DND-41 (cell line): ENCODE measurements around the gene STEAP4.

Source experiments
- ATAC-seq: fragments of 200-7000 bp; cut with Tn5 transposase; 3 replicates; pipeline ENCODE4 v1.9.1; 2021; ENCODE audit warnings: low read depth; ENCODE audit not compliant: insufficient read depth
- DNase-seq: peaks from one replicate; pipeline ENCODE4 v3.0.0-alpha.2; 2020
- H2AFZ ChIP-seq: 2 replicates; pipeline ENCODE4 v1.6.0; 2012; ENCODE audit warnings: low read depth, low read length
- H3K27ac ChIP-seq: 2 replicates; pipeline ENCODE4 v1.5.1; 2012; ENCODE audit warnings: low read length, inconsistent platforms
- H3K27me3 ChIP-seq: fragments of 200-600 bp; sonication (generic); 2 replicates; pipeline ENCODE4 v1.6.0; 2012; ENCODE audit warnings: low read length, mild to moderate bottlenecking, inconsistent platforms; ENCODE audit not compliant: insufficient read depth, poor library complexity
- H3K36me3 ChIP-seq: 2 replicates; pipeline ENCODE4 v1.5.1; 2012; ENCODE audit warnings: low read length, inconsistent platforms; ENCODE audit not compliant: insufficient read depth
- H3K4me1 ChIP-seq: 2 replicates; pipeline ENCODE4 v1.5.1; 2012; ENCODE audit warnings: mild to moderate bottlenecking, low read length; ENCODE audit not compliant: insufficient read depth
- H3K4me2 ChIP-seq: 2 replicates; pipeline ENCODE4 v1.6.0; 2012; ENCODE audit warnings: mild to moderate bottlenecking, moderate library complexity, low read length, inconsistent platforms; ENCODE audit not compliant: insufficient read depth
- H3K4me3 ChIP-seq, 2 experiments: fragments of 200-600 bp in 1 of 2; shearing (Covaris generic) in 1 of 2; 2 replicates each; pipeline ENCODE4 v1.5.1; 2012 to 2016; ENCODE audit warnings: inconsistent platforms in 2 of 2, low read length in 2 of 2, mild to moderate bottlenecking in 2 of 2, low read depth in 1 of 2, moderate library complexity in 1 of 2
- H3K79me2 ChIP-seq: 2 replicates; pipeline ENCODE4 v1.6.0; 2012; ENCODE audit warnings: low read length, inconsistent platforms; ENCODE audit not compliant: insufficient read depth
- H3K9ac ChIP-seq: 2 replicates; pipeline ENCODE4 v1.6.0; 2012; ENCODE audit warnings: low read depth, mild to moderate bottlenecking, inconsistent platforms, low read length, moderate library complexity
- H3K9me3 ChIP-seq: 2 replicates; pipeline ENCODE4 v1.5.1; 2012; ENCODE audit warnings: low read length, moderate library complexity, mild to moderate bottlenecking, inconsistent platforms; ENCODE audit not compliant: insufficient read depth, severe bottlenecking
- H4K20me1 ChIP-seq: 2 replicates; pipeline ENCODE4 v1.6.0; 2012; ENCODE audit warnings: low read length; ENCODE audit not compliant: insufficient read depth
- CTCF ChIP-seq: IDR thresholded peaks from 2 replicates; pipeline ENCODE4 v1.5.1; 2012; ENCODE audit warnings: borderline replicate concordance, low read length, moderate library complexity, mild to moderate bottlenecking; ENCODE audit not compliant: poor library complexity, severe bottlenecking; ENCODE audit errors: extremely low read depth
- EZH2 ChIP-seq: IDR thresholded peaks from 3 replicates; pipeline ENCODE4 v1.6.1; 2012; ENCODE audit warnings: borderline replicate concordance, low read depth, mild to moderate bottlenecking, moderate library complexity, low read length, inconsistent platforms; ENCODE audit not compliant: severe bottlenecking

Gene STEAP4

GRCh38 chr7:88306590-88307048, at the start of gene STEAP4:
Gene STEAP4, minus strand, starts transcription at chr7:88306894. Its CDS starts 22,625 bp downstream, at chr7:88284269.
- Histone ChIP-seq H3K4me1 (no peaks in the 10 kb centered on the region), H3K4me2 (no peak within 1 kb of the TSS), H3K36me3 (no peaks in the 10 kb centered on the region), H3K9me3 (no peaks in the 10 kb centered on the region), H3K27ac (no peak within 1 kb of the TSS), H2AFZ (no peak within 1 kb of the TSS), H3K9ac (no peak within 1 kb of the TSS), H3K79me2 (no peaks in the 10 kb centered on the region), H4K20me1 (no peaks in the 10 kb centered on the region), H3K4me3 (no peak within 1 kb of the TSS), H3K27me3 (no peaks in the 10 kb centered on the region)
- no peak for TF ChIP-seq EZH2
- no peak for TF ChIP-seq CTCF
- ATAC-seq (no peak), DNase-seq (no peak)

- H3K9me3 ChIP-seq = no peaks in the 10 kb centered on the region
- no peak for TF ChIP-seq EZH2
These were observed 48.3 kb upstream of the STEAP4 start for GRCh38 chr7:88355011-88355410.

GRCh38 chr7:88350118-88350517, 43.4 kb upstream of the STEAP4 start:
- Histone ChIP-seq H3K4me2 (no peak overlapping the region), H3K9me3 (no peaks in the 10 kb centered on the region), H3K27ac (no peak overlapping the region), H3K27me3 (peaks cover 8% of the 10 kb centered on the region), H3K79me2 (no peaks in the 10 kb centered on the region), H3K9ac (no peak overlapping the region), H3K4me1 (no peaks in the 10 kb centered on the region), H3K4me3 (no peak overlapping the region), H4K20me1 (no peaks in the 10 kb centered on the region), H3K36me3 (no peaks in the 10 kb centered on the region), H2AFZ (no peak overlapping the region)
- no peak for ATAC-seq
- no peak for DNase-seq
- TF ChIP-seq CTCF (no peak), EZH2 (no peak)

More at GRCh38 chr7:88355011-88355410, 48.3 kb upstream of the STEAP4 start:
- no peak for DNase-seq
- Histone ChIP-seq H3K4me3 (no peak overlapping the region), H3K27ac (no peak overlapping the region), H3K9ac (no peak overlapping the region), H3K27me3 (peaks cover 5% of the 10 kb centered on the region), H3K4me1 (no peaks in the 10 kb centered on the region), H3K36me3 (no peaks in the 10 kb centered on the region), H4K20me1 (no peaks in the 10 kb centered on the region), H3K79me2 (no peaks in the 10 kb centered on the region), H2AFZ (no peak overlapping the region), H3K4me2 (no peak overlapping the region)
- no peak for ATAC-seq

- Histone ChIP-seq H3K79me2 (no peaks in the 10 kb centered on the region), H3K4me2 (no peak overlapping the region), H3K4me1 (no peaks in the 10 kb centered on the region), H2AFZ (no peak overlapping the region), H3K9me3 (no peaks in the 10 kb centered on the region), H3K27ac (no peak overlapping the region), H3K27me3 (peaks cover 4% of the 10 kb centered on the region), H4K20me1 (no peaks in the 10 kb centered on the region), H3K4me3 (no peak overlapping the region), H3K36me3 (no peaks in the 10 kb centered on the region), H3K9ac (no peak overlapping the region)
- ATAC-seq (no peak), DNase-seq (no peak)
- TF ChIP-seq EZH2 = no peak
These were observed 40.8 kb upstream of the STEAP4 start for GRCh38 chr7:88347517-88347916.
